ENCODE measurements around the gene RABL6. TPM values are rescaled to one million over a fixed set of nuclear protein-coding genes. Genes with fewer than 3 reads are reported as not detected.
"Not testable (repeated sequence)": the region's sequence is repeated elsewhere in the genome, so short reads cannot be mapped to it uniquely, and the experiment has no call there.

The RABL6 gene
- total RNA-seq, 2 donors from 2014 or later, result 61.6 to 71.4 TPM

DNA sequence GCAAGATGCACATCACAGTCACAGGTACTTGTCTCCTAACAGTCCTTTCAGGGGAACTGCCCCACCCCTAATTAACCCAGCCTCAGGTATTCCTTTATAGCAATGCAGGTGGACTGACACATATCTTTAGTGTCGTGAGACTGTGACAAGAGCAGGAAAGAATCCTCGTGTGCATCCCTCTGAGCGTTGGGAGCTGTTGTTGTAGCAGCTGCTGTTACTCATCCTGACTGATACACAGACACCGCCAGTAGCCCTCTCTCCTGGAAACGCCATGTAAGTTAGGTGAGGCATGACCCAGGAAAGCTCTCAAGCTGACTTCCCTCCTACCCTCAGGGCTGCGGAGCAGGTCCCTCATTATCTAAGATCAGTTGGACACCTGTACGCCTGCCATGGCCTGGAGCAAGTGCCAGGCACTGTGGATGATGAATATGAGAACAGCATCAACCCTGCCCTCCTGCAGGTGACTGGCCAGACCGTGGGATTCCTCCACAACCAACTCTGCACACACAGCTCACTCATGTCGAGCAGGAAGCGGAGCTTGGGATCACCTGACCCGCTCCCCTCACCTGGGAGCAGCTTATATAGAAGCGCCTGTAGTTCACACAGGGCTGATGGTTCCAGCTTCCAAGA, 33.2 kb upstream of the RABL6 start:
- intact Hi-C loops (cut with DNase I), result no loop called here

DNA sequence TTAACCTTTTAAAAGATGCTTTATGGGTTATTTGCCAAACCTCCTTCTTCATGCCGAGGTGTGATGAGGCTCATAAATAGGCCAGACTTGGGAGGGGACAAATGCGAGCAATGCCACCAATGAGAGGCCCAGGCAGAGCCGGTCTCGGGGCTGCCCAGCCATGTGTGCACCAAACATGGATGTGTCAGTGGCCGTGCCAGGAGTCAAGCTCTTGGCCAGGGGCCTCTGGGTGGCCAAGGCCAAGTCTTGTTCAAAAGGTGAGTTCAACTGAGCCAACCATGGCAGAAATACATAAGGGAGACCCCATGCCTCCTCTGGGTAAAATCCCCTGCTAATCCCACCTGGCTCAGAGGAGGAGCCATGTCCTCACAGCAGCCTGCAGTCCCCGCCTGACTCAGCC, 32.6 kb upstream of the RABL6 start:
- intact Hi-C loops (cut with DNase I), result no loop called here
- DNase-seq, result no peak

More for the DNA sequence above, 33.2 kb upstream of the RABL6 start:
- ATAC-seq, result no peak
- DNase-seq, result no peak

DNA sequence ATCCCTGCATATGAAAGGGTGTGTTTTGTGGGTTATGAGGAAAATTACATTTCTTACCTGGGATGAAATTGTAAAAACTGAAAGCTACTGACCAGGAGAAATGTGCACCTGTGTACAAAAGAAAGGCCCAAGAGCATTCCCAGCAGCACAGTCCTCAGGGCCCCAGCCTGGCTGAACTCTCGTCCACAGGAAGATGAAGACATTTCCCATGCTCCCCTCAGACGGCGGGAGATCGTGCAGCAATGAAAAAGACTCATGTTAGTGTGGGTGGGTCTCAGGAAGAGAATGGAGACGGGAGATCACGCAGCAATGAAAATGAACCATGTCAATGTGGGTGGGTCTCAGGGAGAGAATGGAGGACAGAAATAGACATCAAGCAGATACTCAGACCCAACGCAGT, 30.8 kb upstream of the RABL6 start:
- DNase-seq (no peak), ATAC-seq (no peak)
- intact Hi-C loops (cut with DNase I), result no loop called here

More for the DNA sequence above, 32.6 kb upstream of the RABL6 start:
- ATAC-seq, result no peak

DNA sequence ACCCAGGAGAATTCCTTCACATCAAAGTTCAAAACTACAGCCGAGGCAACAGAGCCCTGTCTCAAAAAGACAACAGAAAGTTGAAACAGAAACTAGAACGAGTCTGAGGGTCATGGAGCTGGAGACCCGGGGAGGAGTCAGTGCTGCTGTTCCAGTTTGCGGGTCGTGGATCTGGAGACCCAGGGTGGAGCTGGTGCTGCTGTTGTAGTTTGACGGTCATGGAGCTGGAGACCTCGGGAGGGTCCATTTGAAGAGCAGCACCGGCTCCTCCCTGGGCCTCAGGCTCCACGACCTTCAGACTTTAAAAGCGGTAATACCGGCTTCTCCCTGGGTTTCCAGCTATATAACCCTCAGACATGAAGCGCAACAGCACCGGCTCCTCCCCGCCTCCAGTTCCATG, 30.4 kb upstream of the RABL6 start:
- no peak for ATAC-seq
- DNase-seq, result no peak
- intact Hi-C loops (cut with DNase I), result no loop called here

DNA sequence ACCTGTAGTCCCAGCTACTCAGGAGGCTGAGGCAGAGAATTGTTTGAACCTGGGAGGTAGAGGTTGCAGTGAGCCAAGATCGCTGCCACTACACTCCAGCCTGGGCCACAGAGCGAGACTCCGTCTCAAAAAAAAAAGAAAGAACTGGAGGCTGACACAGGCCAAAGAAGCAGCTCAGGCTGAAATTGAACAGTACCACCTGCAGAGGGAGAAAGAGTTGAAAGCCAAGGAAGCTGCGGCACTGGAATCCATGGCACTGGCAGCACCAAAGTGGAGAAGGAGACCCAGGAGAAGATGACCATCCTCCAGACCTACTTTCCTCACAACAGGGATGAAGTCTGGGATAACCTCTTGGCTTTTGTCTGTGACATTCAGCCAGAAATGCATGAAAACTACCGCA, 27.9 kb upstream of the RABL6 start:
- intact Hi-C loops (cut with DNase I), result loop anchor here in 1 of 2 donors (10.0 kb wide), 1 partner anchor 285 kb away; no protein-coding TSS in a partner anchor
- ATAC-seq (no peak), DNase-seq (no peak)

DNA sequence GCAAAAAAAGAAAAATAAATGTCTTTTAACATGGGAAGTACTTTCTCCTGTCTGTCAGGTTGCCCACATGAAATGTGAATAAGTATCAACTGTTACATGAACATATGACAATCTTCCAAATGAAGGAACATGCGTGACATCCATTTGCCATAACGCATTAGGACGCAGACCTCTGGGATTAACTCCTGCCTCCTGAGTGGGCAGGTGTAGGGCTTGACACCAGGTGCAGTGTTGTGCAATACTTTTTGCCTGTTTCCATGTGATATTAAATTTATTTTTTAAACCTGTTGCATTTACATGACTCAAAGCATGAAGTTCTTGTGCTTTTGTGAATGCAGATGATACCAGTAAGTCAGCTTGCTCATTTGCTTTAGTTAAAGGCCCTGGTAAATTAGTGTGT, 25.3 kb upstream of the RABL6 start:
- intact Hi-C loops (cut with DNase I), result loop anchor here in 1 of 2 donors (10.0 kb wide), 1 partner anchor 282 kb away; no protein-coding TSS in a partner anchor
- no peak for ATAC-seq
- no peak for DNase-seq

DNA sequence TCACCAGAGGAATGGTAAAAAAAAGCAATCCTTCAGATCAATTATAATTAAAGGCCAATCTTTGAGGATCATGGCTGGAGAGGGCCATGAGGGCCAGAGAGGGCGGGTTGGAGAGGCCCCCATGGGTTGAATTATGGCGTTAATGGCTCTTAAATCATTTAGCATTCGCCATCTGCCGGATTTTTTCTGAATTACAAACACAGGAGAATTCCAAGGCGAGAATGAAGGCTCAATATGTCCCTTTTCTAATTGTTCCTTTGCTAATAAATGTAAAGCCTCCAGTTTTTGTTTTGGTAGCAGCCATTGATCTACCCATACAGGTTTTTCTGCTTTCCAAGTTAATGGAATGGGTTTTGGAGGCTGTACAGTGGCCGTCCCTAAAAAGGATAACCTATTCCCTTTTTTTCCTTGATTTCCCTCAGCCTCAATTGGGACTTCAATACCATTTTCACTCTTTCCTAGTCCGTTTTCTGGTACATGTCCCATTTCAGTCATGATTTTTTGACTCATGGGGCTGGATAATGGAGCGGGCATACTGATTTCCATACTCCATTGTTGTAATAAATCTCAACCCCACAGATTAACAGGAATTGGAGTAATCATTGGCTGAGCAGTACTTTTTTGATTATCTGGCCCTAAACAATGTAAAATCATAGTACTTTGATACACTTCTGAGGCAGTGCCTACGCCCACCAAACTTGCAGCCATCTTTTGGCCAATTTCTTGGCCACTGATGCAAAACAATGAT, 23.3 kb upstream of the RABL6 start:
- ATAC-seq (no peak), DNase-seq (no peak)
- intact Hi-C loops (cut with DNase I), result loop anchor here in 1 of 2 donors (10.0 kb wide), 1 partner anchor 280 kb away; no protein-coding TSS in a partner anchor

DNA sequence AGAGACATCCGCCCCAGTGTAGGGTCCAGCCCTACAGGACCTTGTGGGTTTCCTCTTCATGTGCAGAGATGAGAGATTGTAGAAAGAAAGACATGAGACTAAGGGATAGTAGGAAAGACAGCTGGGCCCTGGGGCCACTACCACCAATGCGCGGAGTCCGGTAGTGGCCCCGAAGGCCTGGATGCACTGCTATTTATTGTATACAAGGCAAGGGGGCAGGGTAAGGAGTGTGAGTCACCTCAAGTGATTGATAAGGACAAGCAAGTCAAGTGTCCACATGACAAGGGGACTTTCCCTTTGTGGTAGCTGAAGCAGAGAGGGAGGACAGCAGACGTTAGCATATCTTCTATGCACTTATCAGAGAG, 22.8 kb upstream of the RABL6 start:
- intact Hi-C loops (cut with DNase I), result loop anchor here in 1 of 2 donors (5.0 to 10.0 kb wide), 2 partner anchors 252 to 280 kb away; no protein-coding TSS in a partner anchor
- DNase-seq (no peak), ATAC-seq (no peak)

DNA sequence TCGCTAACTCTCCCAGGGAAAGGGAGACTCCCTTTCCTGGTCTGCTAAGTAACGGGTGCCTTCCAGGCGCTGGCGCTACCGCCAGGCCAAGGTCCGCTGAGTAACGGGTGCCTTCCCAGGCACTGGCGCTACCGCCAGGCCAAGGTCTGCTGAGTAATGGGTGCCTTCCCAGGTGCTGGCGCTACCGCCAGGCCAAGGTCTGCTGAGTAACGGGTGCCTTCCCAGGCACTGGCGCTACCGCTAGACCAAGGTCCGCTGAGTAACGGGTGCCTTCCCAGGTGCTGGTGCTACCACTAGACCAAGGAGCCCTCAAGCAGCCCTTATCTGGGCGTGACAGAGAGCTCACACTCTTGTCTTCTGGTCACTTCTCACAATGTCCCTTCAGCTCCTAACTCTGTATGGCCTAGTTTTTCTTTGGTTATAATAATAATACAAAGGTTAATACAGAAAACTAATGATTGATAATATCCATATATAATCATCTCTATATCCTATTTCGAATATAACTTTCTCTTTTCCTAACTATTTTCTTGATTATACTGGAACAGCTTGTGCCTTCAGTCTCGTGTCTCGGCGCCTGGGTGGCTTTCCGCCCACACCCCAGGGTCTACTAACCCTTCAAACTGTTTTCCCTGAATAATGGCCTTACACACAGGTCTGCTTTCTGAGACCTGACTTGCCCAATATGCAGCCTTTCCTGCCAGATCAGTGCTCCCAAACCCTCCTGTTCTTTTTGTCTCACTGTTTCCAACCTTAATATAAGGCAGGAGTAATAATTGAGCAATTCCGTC, 22.0 kb upstream of the RABL6 start:
- intact Hi-C loops (cut with DNase I), result loop anchor here (2.0 to 10.0 kb wide), 3 partner anchors 249 to 279 kb away; no protein-coding TSS in a partner anchor
- DNase-seq, ATAC-seq: not testable (repeated sequence)

DNA sequence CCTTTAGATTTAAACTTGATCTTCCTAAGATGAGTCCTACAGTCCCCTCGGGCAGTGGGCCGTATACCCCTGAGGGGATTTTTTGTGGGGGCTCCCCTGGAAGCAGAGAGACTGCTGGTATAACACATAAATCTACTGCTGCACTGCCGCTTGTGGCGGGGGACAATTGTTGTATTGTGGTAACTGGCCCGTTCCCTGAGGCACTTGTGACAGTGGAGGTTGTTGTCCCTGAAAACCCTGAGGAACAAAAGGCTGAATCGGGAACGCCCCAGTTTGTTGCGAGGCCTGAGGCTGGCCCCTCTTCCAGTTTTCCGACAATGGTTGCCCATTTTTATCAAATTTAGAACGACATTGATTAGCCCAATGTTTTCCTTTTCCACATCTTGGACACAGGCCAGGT, 21.3 kb upstream of the RABL6 start:
- ATAC-seq (no peak), DNase-seq (no peak)
- intact Hi-C loops (cut with DNase I), result loop anchor here (2.0 to 10.0 kb wide), 3 partner anchors 248 to 278 kb away; no protein-coding TSS in a partner anchor

DNA sequence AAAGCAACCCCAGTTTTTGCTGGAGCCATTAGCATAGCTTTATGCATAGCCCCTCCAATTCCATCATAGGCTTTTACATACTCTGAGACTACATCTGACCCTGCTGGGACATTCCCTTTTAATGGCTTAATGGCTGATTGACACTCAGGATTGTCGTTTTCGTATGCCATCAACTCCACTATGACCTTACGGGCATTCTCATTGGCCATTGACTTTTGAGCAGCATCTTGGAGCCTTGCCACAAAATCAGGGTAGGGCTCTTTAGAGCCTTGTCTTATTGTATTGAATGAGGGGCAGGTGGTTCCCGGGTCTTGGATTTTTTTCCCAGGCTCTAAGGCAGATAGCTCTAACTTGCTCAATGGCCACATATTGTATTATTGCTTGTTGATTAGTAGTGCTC, 20.8 kb upstream of the RABL6 start:
- not testable (repeated sequence) for ATAC-seq, DNase-seq
- intact Hi-C loops (cut with DNase I), result loop anchor here (2.0 to 10.0 kb wide), 3 partner anchors 248 to 278 kb away; no protein-coding TSS in a partner anchor

DNA sequence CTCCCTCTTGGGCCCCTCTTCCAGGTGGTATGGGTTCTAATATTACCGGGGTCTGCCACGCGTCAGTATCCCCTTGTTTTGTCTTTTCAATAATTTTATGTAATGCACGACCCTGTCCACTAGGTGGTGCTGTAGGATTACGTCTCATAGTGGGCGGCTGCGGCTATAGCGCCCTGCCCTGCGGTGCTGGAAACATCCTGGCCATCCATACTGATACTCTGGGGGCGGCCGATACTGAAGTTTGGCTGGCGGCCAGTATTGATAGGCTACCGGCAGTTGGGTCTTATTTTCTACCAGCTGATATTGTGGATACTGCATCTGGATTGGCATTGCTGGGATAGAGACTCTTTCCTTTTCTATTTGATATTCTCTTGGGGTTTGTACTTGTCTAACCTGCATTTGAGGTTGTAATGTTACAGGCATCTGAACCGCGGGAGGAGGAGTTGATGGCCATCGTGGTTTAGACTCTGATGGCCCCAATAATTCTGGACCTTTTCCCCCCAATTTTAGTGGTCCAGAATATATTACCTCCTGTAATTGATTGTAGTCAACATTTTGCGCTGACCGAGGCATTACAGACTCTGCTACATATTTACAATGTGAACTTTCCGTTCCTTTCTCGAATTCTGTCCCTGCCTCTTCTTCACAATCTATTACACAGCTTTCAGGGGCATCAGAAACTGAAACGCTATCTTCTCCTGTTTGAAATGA, 19.9 kb upstream of the RABL6 start:
- ATAC-seq (no peak), DNase-seq (peak; percentile 76)
- intact Hi-C loops (cut with DNase I), result loop anchor here (2.0 to 10.0 kb wide), 3 partner anchors 247 to 277 kb away; no protein-coding TSS in a partner anchor

DNA sequence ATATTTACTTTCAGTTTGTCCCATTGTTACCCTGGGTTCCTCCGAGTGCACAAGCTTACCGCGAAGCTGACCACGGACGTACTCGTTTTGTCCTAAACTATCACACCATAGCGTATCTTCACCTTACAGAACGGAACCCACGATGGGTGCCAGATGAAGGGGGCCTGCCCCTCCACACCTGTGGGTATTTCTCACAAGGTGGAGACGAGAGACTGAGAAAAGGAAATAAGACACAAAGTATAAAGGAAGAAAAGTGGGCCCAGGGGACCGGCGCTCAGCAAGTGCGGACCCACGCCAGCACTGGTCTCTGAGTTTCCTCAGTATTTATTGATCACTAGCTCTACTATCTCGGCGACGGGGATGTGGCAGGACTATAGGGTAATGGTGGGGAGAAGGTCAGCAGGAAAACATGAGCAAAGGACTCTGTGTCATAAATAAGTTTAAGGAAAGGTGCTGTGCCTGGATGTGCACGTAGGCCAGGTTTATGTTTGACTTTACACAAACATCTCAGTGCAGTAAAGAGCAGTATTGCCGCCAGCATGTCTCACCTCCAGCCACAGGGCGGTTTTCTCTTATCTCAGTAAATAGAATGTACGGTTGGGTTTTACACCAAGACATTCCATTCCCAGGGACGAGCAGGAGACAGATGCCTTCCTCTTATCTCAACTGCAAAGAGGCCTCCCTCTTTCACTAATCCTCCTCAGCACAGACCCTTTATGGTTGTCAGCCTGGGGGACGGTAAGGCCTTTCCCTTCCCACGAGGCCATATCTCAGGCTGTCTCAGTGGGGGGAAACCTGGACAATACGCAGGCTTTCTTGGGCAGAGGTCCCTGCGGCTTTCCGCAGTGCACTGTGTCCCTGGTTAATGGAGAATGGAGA, 18.9 kb upstream of the RABL6 start:
- not testable (repeated sequence) for ATAC-seq, DNase-seq
- intact Hi-C loops (cut with DNase I), result loop anchor here in 1 of 2 donors (5.0 to 10.0 kb wide), 2 partner anchors 248 to 276 kb away; no protein-coding TSS in a partner anchor

DNA sequence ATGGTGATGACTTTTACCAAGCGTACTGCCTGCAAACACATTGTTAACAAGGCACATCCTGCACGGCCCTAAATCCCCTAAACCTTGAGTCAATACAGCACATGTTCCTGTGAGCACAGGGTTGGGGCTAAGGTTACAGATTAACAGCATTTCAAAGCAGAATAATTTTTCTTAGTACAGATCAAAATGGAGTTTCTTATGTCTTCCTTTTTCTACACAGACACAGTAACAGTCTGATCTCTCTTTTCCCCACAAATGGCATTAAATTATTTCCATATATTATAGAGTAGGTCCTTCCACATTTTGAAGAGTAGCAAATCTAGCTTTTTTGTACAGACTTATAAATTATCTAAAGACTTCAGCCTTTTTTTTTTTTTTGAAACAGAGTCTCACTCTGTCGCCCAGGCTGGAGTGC, 18.2 kb upstream of the RABL6 start:
- intact Hi-C loops (cut with DNase I), result loop anchor here in 1 of 2 donors (5.0 to 10.0 kb wide), 2 partner anchors 248 to 275 kb away; no protein-coding TSS in a partner anchor
- ATAC-seq, result no peak
- DNase-seq, result no peak

DNA sequence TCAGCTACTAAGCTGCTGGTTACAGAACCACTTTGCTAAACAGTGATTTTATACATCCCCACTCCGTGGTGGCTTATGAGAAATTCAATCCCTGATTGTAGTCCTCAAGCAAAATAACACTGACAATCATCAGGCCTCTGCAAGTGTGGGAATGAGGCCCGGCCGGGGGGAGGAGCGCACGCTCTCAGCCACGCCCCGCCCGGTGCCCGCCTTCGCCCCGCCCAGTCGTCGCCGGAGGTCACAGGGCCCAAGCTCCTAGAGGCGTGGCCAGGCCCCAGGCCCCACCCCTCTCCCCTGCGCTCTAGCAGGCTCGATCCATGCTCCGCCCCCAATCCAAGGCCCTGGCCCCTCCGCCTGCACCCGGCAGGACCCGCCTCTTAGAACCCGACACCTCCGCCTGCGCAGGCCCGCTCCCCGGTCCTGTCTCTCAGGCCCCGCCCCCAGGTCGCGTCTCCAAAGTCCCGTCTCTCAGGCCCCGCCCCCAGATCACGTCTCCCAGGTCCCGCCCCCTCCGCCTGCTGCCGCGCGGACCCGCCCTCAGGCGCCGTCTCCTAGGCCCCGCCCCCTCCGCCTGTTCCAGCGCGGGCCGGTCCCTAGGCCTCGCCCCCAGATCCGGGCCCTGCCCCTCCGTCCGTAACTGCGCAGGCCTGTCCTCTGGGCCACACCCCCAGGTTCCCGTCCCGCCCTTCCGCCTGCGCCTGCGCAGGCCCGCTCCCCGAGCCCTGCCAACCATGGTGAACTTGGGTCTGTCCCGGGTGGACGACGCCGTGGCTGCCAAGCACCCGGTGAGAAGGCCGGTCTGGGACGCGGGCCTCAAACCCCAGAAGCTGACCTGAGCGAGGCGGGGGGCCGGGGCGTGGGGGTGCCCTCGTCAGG, 16.9 kb upstream of the RABL6 start, which contains the start of gene TMEM141:
Gene TMEM141, plus strand, starts transcription at position 705 of the 876 bp plus-strand sequence. Its CDS starts 27 bp downstream, at position 732.
- intact Hi-C loops (cut with DNase I), result loop anchor here in 1 of 2 donors (10.0 kb wide), 1 partner anchor 54 kb away; the partner anchor contains the start of genes AJM1 and PHPT1
- DNase-seq, result peak; percentile 100
- peak; percentile 95 to 96 for ATAC-seq
